SK-N-SH (cell line): ENCODE data around the gene DEPDC1. TPM values are rescaled to one million over a fixed set of nuclear protein-coding genes. Genes with fewer than 3 reads are reported as not detected.

ENCODE experiments used
- CTCF ChIA-PET: fragments of 300-600, 350-600 bp; formaldehyde crosslinking; extraction: SDS; loops from one replicate; lab custom pipeline; 2021; lab: Yijun Ruan, JAX
- POLR2A ChIA-PET: fragments of 350-600 bp; sonication (Branson Sonifier 250); formaldehyde crosslinking; extraction: SDS; loops from one replicate; lab custom pipeline; 2020; ENCODE audit warnings: antibody characterized with exemption, inconsistent platforms; lab: Yijun Ruan, JAX
- DNase-seq: peaks from one replicate; pipeline ENCODE4 v3.0.0; 2012
- H2AFZ ChIP-seq: fragments of 200-600 bp; sonication (generic); 2 replicates; pipeline ENCODE4 v1.8.1; 2016; ENCODE audit warnings: antibody characterized with exemption, mild to moderate bottlenecking, low read depth
- H3F3A ChIP-seq: fragments of 200-600 bp; sonication (generic); replicated peaks from 2 replicates; pipeline ENCODE3; 2016; ENCODE audit warnings: antibody characterized with exemption, mild to moderate bottlenecking; ENCODE audit not compliant: insufficient read depth
- H3K27ac ChIP-seq, 2 experiments: fragments of 200-500 bp in 1 of 2; fragments of 200-600 bp in 1 of 2; sonication (Bioruptor generic) in 1 of 2; sonication (generic), shearing (Covaris generic) in 1 of 2; 2 replicates each; pipeline versions ENCODE4 v1.5.1 to v1.6.1; 2014 to 2016; ENCODE audit warnings: low read depth in 2 of 2, inconsistent platforms in 1 of 2, low read length in 1 of 2, mild to moderate bottlenecking in 1 of 2, mixed read lengths in 1 of 2
- H3K27me3 ChIP-seq: fragments of 200-600 bp; sonication (generic), shearing (Covaris generic); 2 replicates; pipeline ENCODE4 v1.6.1; 2016; ENCODE audit warnings: mixed run types; ENCODE audit not compliant: insufficient read depth
- H3K36me3 ChIP-seq, 2 experiments: fragments of 200-500 bp in 1 of 2; fragments of 200-600 bp in 1 of 2; sonication (Bioruptor generic) in 1 of 2; sonication (generic) in 1 of 2; replicated peaks in 1 of 2; 2 replicates each; pipeline versions ENCODE3 to v1.5.1; 2014 to 2016; ENCODE audit warnings: low read length in 1 of 2, mild to moderate bottlenecking in 1 of 2; ENCODE audit not compliant: insufficient read depth in 2 of 2, control insufficient read depth in 1 of 2
- H3K4me1 ChIP-seq, 2 experiments: fragments of 200-500 bp in 1 of 2; fragments of 200-600 bp in 1 of 2; sonication (Bioruptor generic) in 1 of 2; sonication (generic), shearing (Covaris generic) in 1 of 2; 2 replicates each; pipeline versions ENCODE4 v1.5.1 to v1.6.1; 2014 to 2016; ENCODE audit warnings: low read depth in 1 of 2, low read length in 1 of 2, mixed run types in 1 of 2; ENCODE audit not compliant: insufficient read depth in 2 of 2, control insufficient read depth in 1 of 2
- H3K4me2 ChIP-seq: fragments of 200-600 bp; sonication (generic), shearing (Covaris generic); 2 replicates; pipeline ENCODE4 v1.6.1; 2017; ENCODE audit warnings: mixed run types
- H3K4me3 ChIP-seq, 2 experiments: fragments of 200-500 bp in 1 of 2; fragments of 200-600 bp in 1 of 2; sonication (Bioruptor generic) in 1 of 2; sonication (generic), shearing (Covaris generic) in 1 of 2; 2 replicates each; pipeline versions ENCODE4 v1.5.1 to v1.8.1; 2014 to 2016; ENCODE audit warnings: low read depth in 2 of 2, inconsistent platforms in 1 of 2, low read length in 1 of 2, mild to moderate bottlenecking in 1 of 2, mixed read lengths in 1 of 2, moderate library complexity in 1 of 2
- H3K79me2 ChIP-seq: fragments of 200-600 bp; sonication (generic); 2 replicates; pipeline ENCODE4 v1.8.1; 2017; ENCODE audit warnings: mild to moderate bottlenecking; ENCODE audit not compliant: insufficient read depth
- H3K9ac ChIP-seq: fragments of 200-600 bp; sonication (generic); 2 replicates; pipeline ENCODE4 v1.6.1; 2017; ENCODE audit warnings: mixed run types
- H3K9me2 ChIP-seq: fragments of 200-600 bp; sonication (generic); 2 replicates; pipeline ENCODE4 v1.6.1; 2017; ENCODE audit warnings: mixed run types
- H3K9me3 ChIP-seq: fragments of 200-600 bp; sonication (generic); 2 replicates; pipeline ENCODE4 v1.6.1; 2017; ENCODE audit warnings: mixed run types, mild to moderate bottlenecking, moderate library complexity
- H4K20me1 ChIP-seq: fragments of 200-600 bp; sonication (generic); 2 replicates; pipeline ENCODE4 v1.6.1; 2017; ENCODE audit warnings: mild to moderate bottlenecking, mixed run types; ENCODE audit not compliant: insufficient read depth
- CHD2 ChIP-seq: fragments of 150-350 bp; IDR thresholded peaks from 2 replicates; pipeline ENCODE4 v1.6.1; 2018; ENCODE audit warnings: low read length; ENCODE audit not compliant: partially characterized antibody
- ELF1 ChIP-seq: IDR thresholded peaks from 2 replicates; pipeline ENCODE4 v1.4.0; 2012
- EP300 ChIP-seq, 2 experiments: IDR thresholded peaks; 2 replicates each; pipeline versions ENCODE4 v1.4.0 to v1.6.1; 2012; ENCODE audit warnings: borderline replicate concordance in 1 of 2, low read depth in 1 of 2, low read length in 1 of 2
- FOSL2 ChIP-seq: IDR thresholded peaks from 2 replicates; pipeline ENCODE4 v1.4.0; 2012; ENCODE audit warnings: low read depth, mild to moderate bottlenecking, moderate library complexity, borderline replicate concordance
- FOXJ3 ChIP-seq: sonication (generic); formaldehyde crosslinking; IDR thresholded peaks from 2 replicates; pipeline ENCODE4 v1.5.1; 2020; ENCODE audit warnings: mild to moderate bottlenecking, missing genetic modification reagents
- FOXM1 ChIP-seq: IDR thresholded peaks from 2 replicates; pipeline ENCODE4 v1.4.0; 2012; ENCODE audit warnings: low read depth, mild to moderate bottlenecking
- JUND ChIP-seq: IDR thresholded peaks from 2 replicates; pipeline ENCODE4 v1.4.0; 2012
- MAX ChIP-seq: IDR thresholded peaks from 2 replicates; pipeline ENCODE4 v1.4.0; 2012; ENCODE audit warnings: low read depth
- MXI1 ChIP-seq: IDR thresholded peaks from 2 replicates; pipeline ENCODE4 v1.6.1; 2012; ENCODE audit warnings: mild to moderate bottlenecking, low read depth, low read length, improper control_type of control experiment
- POLR2AphosphoS5 ChIP-seq: IDR thresholded peaks from 2 replicates; pipeline ENCODE4 v1.6.1; 2012; ENCODE audit warnings: low read depth, low read length
- RAD21 ChIP-seq: IDR thresholded peaks from 2 replicates; pipeline ENCODE4 v1.6.1; 2012; ENCODE audit warnings: mild to moderate bottlenecking, low read length
- RCOR1 ChIP-seq: fragments of 150-350 bp; IDR thresholded peaks from 2 replicates; pipeline ENCODE4 v1.6.1; 2017; ENCODE audit warnings: antibody characterized with exemption, low read length
- REST ChIP-seq: IDR thresholded peaks from 2 replicates; pipeline ENCODE4 v1.6.1; 2012; ENCODE audit warnings: mild to moderate bottlenecking, low read depth, low read length, moderate library complexity
- RFX5 ChIP-seq: IDR thresholded peaks from 2 replicates; pipeline ENCODE4 v1.6.1; 2012; ENCODE audit warnings: mild to moderate bottlenecking, improper control_type of control experiment, low read length
- SIN3A ChIP-seq: IDR thresholded peaks from 2 replicates; pipeline ENCODE4 v1.6.1; 2012; ENCODE audit warnings: low read depth, mild to moderate bottlenecking, low read length, moderate library complexity, borderline replicate concordance
- SMC3 ChIP-seq: IDR thresholded peaks from 2 replicates; pipeline ENCODE4 v1.6.1; 2012; ENCODE audit warnings: low read depth, low read length, improper control_type of control experiment
- TEAD4 ChIP-seq: IDR thresholded peaks from 2 replicates; pipeline ENCODE4 v1.4.0; 2012; ENCODE audit warnings: mild to moderate bottlenecking, borderline replicate concordance; ENCODE audit not compliant: insufficient read depth
- YY1 ChIP-seq: IDR thresholded peaks from 2 replicates; pipeline ENCODE4 v1.4.0; 2012; ENCODE audit warnings: low read depth, mild to moderate bottlenecking
- ZBTB33 ChIP-seq: IDR thresholded peaks from 2 replicates; pipeline ENCODE4 v1.4.0; 2012; ENCODE audit warnings: low read depth, borderline replicate concordance
- WGBS: methylation state at CpG from one replicate; pipeline ENCODE4 v1.1.6; 2017; ENCODE audit warnings: low lambda C conversion rate; 5-methylcytosine and 5-hydroxymethylcytosine counted together
- polyA plus RNA-seq, 3 experiments: library from polyadenylated mRNA; depleted of rRNA; stranded (reverse); fragments of >200 nt; gene quantifications; 2 replicates each; pipeline ENCODE4 v1.2.3, GENCODE V29; 2012
- TF ChIP-seq, protein P1 (sequence below): IDR thresholded peaks from 2 replicates; pipeline ENCODE4; 2012
- TF ChIP-seq, protein P2 (sequence below): fragments of 150-350 bp; IDR thresholded peaks from 2 replicates; pipeline ENCODE4 v1.6.1; 2016; ENCODE audit warnings: mild to moderate bottlenecking, low read depth, low read length

The DEPDC1 gene
- polyA plus RNA-seq, 1 of the 3 experiments (the other 2 are of a cell fraction): 3.8 TPM

DNA sequence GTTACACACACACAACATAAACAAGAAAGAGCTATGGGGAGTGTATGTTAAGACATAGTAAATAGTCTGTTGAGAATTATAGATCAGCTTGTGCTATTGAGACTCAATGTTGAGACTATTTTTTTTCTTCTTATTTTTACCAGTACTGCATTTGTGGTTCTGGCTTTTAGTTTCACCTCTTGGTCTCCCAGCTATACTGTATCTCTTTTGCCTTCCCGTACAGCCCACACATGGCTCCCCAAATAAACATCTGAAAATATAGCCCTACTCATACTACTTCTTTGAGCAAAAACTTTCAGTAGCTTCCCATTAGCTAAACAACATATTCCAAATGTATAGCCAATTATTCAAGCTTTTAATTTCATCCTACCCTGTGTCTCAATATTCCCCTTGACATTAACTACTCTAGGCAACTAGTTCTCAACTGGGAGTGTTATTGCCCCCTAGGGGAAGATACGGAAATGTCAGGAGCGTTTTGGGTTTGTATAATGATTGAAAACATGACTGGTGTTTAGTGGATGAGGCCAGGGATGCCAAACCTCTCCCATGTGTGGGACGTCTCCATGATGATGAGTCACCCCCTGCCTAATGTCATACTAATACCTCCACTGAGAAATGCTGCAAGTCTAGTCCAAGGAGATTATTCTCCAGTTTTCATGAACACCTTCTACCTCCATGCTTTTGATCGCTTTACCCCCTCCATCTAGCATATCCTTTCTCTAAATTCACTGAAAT, 53.9 kb downstream of the DEPDC1 start (continued):
- TF ChIP-seq, protein P1, sequence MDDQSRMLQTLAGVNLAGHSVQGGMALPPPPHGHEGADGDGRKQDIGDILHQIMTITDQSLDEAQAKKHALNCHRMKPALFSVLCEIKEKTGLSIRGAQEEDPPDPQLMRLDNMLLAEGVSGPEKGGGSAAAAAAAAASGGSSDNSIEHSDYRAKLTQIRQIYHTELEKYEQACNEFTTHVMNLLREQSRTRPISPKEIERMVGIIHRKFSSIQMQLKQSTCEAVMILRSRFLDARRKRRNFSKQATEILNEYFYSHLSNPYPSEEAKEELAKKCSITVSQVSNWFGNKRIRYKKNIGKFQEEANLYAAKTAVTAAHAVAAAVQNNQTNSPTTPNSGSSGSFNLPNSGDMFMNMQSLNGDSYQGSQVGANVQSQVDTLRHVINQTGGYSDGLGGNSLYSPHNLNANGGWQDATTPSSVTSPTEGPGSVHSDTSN: peak; percentile 84
- no peak for TF ChIP-seq ELF1
- peak; percentile 58 for TF ChIP-seq RAD21
- TF ChIP-seq MAX: no peak
- no peak for TF ChIP-seq MXI1
- TF ChIP-seq RFX5: no peak
- TF ChIP-seq YY1: no peak
- peak; percentile 50; the same call in 1 of the 2 replicates for TF ChIP-seq FOSL2
- TF ChIP-seq SIN3A: no peak
- TF ChIP-seq TEAD4: no peak
- TF ChIP-seq ZBTB33: no peak
- TF ChIP-seq, protein P2, sequence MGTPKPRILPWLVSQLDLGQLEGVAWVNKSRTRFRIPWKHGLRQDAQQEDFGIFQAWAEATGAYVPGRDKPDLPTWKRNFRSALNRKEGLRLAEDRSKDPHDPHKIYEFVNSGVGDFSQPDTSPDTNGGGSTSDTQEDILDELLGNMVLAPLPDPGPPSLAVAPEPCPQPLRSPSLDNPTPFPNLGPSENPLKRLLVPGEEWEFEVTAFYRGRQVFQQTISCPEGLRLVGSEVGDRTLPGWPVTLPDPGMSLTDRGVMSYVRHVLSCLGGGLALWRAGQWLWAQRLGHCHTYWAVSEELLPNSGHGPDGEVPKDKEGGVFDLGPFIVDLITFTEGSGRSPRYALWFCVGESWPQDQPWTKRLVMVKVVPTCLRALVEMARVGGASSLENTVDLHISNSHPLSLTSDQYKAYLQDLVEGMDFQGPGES: no peak
- TF ChIP-seq EP300 (IDR thresholded peaks at IDR 0.05; ENCODE audit: borderline replicate concordance in 1 of 2, low read depth in 1 of 2, low read length in 1 of 2): peak; percentile 15 to 32; a peak in 1 of 4 replicates
- no peak for TF ChIP-seq RCOR1
- TF ChIP-seq FOXM1: no peak
- peak; percentile 52; the same call in 1 of the 2 replicates for TF ChIP-seq JUND
- TF ChIP-seq POLR2AphosphoS5: no peak; the same call in 1 of the 2 replicates

DNA sequence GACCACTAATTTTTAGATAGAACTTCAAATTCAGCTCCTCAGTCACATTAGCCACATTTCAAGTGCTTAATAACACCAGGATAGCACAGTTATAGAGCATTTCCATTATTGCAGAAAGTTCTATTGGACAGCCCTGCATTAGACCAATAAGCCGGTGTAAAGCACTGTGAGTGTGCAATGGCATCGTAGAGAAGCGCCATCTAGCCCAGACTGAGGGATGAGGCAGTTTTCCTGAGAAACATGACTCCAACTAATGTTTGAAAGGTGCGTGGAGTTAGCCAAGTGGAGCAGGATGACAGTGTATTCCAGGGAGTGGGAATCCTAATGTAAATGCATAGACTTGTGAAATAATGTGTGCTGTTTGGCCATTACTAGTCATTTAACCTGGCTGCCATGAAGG, 54.9 kb downstream of the DEPDC1 start:
- ChIA-PET CTCF (interaction anchor here (0.8 to 3.5 kb wide), 4 partner anchors 16 to 325 kb away, joined by 3 to 12 read pairs (median 10); no protein-coding TSS in a partner anchor), POLR2A (no interaction called here)
- no peak for TF ChIP-seq CHD2
- no peak for TF ChIP-seq FOXJ3 (CRISPR knock-in tag)
- TF ChIP-seq RFX5: no peak
- no peak for TF ChIP-seq RCOR1
- no peak for TF ChIP-seq SMC3
- TF ChIP-seq YY1: no peak
- no peak for TF ChIP-seq REST
- Histone ChIP-seq H3K36me3 (no peaks in the 10 kb centered on the region), H3K9me3 (no peaks in the 10 kb centered on the region), H2AFZ (no peak overlapping the region), H3K9me2 (no peaks in the 10 kb centered on the region), H4K20me1 (no peaks in the 10 kb centered on the region), H3K79me2 (no peaks in the 10 kb centered on the region), H3K4me1 (no peaks in the 10 kb centered on the region), H3K27ac (no peak overlapping the region), H3K9ac (no peak overlapping the region), H3K27me3 (no peaks in the 10 kb centered on the region), H3F3A (peaks cover 3% of the 10 kb centered on the region), H3K4me3 (no peak overlapping the region), H3K4me2 (no peak overlapping the region)
- DNase-seq: no peak
- 89% methylated on average over 4 of the region's 4 CpGs for WGBS
